Ovary (tissue), 9 donors: ENCODE measurements around the gene ANGPT4. TPM values are rescaled to one million over a fixed set of nuclear protein-coding genes. Genes with fewer than 3 reads are reported as not detected.

Experiments
- DNase-seq, 5 donors: peaks; one replicate each; pipeline ENCODE4 v3.0.0-alpha.2; 2019 to 2020
- H3K27ac ChIP-seq, 2 donors: fragments of 200-600 bp; one replicate each; pipeline versions ENCODE4 v1.5.1 to v1.8.0; 2019 to 2022
- H3K27me3 ChIP-seq: fragments of 200-600 bp; one replicate; pipeline ENCODE4 v1.8.0; 2022
- H3K36me3 ChIP-seq: fragments of 200-600 bp; sonication (generic); one replicate; pipeline ENCODE4 v1.5.1; 2019
- H3K4me1 ChIP-seq: one replicate; pipeline ENCODE4 v1.8.1; 2013; ENCODE audit warnings: mild to moderate bottlenecking, moderate library complexity; ENCODE audit not compliant: insufficient read depth
- H3K4me3 ChIP-seq: fragments of 200-600 bp; sonication (generic); one replicate; pipeline ENCODE4 v1.5.1; 2017
- H3K9me3 ChIP-seq, 2 donors: fragments of 200-600 bp in 1 of 2; sonication (generic) in 1 of 2; one replicate each; pipeline versions ENCODE4 v1.5.1 to v1.8.1; 2013 to 2019; ENCODE audit warnings: mild to moderate bottlenecking in 1 of 2, moderate library complexity in 1 of 2
- EP300 ChIP-seq: sonication (generic); formaldehyde crosslinking; IDR thresholded peaks from one replicate; pipeline ENCODE4 v1.6.1; 2017; ENCODE audit warnings: antibody characterized with exemption
- POLR2A ChIP-seq: fragments of 450-650 bp; IDR thresholded peaks from one replicate; pipeline ENCODE4 v1.6.1; 2017; ENCODE audit warnings: antibody characterized with exemption, mild to moderate bottlenecking, moderate library complexity
- WGBS, 3 donors: extraction: QIAGEN DNeasy Blood & Tissue Kit in 1 of 3; methylation state at CpG; one replicate each; pipeline versions ENCODE4 v1.1.5 to v1.1.7; 2013 to 2017; 5-methylcytosine and 5-hydroxymethylcytosine counted together
- intact Hi-C, 4 donors: fragments of 100-400 bp; cut with DNase I; formaldehyde crosslinking; loops; one replicate each; pipeline versions ENCODE4 v1.11.0 to v1.15.1; 2022 to 2023
- polyA plus RNA-seq, 2 donors: library from polyadenylated mRNA; stranded (reverse); fragments of 200-250 nt in 1 of 2; fragments of 350-450 nt in 1 of 2; fragmentation: Illumina TruSeq in 1 of 2; extraction: RNeasy Lipid Tissue Mini Kit (QIAGEN cat#74804) in 1 of 2; gene quantifications; one replicate each; pipeline ENCODE4 v1.2.3, GENCODE V29; 2013 to 2014
- total RNA-seq, 7 donors: library from RNA; depleted of rRNA in 2 of 7; stranded (reverse); fragments of >200 nt in 2 of 7; fragmentation: NEBNext Ultra II Directional in 3 of 7; extraction: Animal tissue kit (Norgen Biotek cat#: 25700) in 3 of 7; gene quantifications; one replicate each; pipeline versions ENCODE4 v1.1.0 to v1.2.4, GENCODE V29; 2016 to 2023
- TF ChIP-seq, protein P1 (sequence below), 3 donors: fragments of 450-650 bp in 2 of 3; fragments of 200-600 bp in 1 of 3; IDR thresholded peaks; one replicate each; pipeline versions ENCODE4 v1.5.1 to v1.8.0; 2016 to 2022; ENCODE audit warnings: antibody characterized with exemption in 3 of 3, mild to moderate bottlenecking in 1 of 3
- donor health status: DM: no; HTN: no; CAD: no; lungs with moderate emphysema.
- donor health status: DM: no; HTN: no; CAD: no.
- donor health status: Bipolar disorder and iron deficiency.
- donor health status: DM: yes; HTN: yes; CAD: no.
- donor health status: DM: no; HTN: no; CAD: no.
- donor health status: DM: yes; HTN: yes; CAD: no.

The ANGPT4 gene
- total and polyA plus RNA-seq, 9 donors = 0.58 to 10.7 (median 2.0) TPM

DNA sequence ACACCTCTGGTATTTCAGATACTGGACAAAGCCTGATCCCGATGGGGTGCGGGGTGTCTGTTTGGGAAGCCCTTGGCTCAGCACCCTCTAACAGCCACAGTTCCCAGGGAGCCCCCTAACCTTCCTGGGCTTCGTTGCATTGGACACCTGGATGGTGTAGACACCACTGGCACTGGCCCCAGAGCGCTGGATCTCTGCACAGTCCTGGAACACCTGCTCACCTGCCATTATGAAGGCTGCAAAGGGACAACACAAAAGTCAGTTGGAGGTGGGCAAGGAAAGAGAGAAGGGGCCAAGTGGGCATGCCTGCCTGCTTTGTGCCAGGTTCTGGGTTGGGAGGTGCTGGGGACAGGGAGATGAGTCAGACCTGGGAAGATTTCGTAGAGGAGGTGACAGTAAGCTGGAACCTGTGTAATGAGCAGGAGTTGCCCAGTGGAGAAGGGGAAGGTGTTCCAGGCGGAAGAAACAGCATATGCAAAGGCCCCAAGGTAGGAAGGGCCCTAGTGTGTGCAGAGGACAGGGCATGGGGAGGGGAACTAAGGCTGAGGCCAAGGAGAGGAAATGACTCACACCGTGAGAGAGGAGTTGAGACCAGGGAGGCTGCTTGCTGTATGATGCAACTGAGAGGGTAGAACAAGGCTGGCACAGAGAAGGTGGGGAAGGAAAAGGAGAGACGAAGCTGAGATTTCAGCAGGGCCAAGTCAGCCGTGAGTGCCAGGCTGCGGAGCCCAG lies 34.9 kb downstream of the ANGPT4 start:
- Histone ChIP-seq H3K4me3 (no peak overlapping the region), H3K27me3 (no peaks in the 10 kb centered on the region), H3K27ac (no peak overlapping the region), H3K4me1 (peaks cover 2% of the 10 kb centered on the region), H3K9me3 (no peaks in the 10 kb centered on the region), H3K36me3 (no peaks in the 10 kb centered on the region)
- WGBS, 3 donors = 77 to 86% (median 81%) methylated on average over 10 of the region's 10 CpGs
- TF ChIP-seq, protein P1, sequence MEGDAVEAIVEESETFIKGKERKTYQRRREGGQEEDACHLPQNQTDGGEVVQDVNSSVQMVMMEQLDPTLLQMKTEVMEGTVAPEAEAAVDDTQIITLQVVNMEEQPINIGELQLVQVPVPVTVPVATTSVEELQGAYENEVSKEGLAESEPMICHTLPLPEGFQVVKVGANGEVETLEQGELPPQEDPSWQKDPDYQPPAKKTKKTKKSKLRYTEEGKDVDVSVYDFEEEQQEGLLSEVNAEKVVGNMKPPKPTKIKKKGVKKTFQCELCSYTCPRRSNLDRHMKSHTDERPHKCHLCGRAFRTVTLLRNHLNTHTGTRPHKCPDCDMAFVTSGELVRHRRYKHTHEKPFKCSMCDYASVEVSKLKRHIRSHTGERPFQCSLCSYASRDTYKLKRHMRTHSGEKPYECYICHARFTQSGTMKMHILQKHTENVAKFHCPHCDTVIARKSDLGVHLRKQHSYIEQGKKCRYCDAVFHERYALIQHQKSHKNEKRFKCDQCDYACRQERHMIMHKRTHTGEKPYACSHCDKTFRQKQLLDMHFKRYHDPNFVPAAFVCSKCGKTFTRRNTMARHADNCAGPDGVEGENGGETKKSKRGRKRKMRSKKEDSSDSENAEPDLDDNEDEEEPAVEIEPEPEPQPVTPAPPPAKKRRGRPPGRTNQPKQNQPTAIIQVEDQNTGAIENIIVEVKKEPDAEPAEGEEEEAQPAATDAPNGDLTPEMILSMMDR (IDR thresholded peaks at IDR 0.05) = no peak
- TF ChIP-seq POLR2A (no peak), EP300 (no peak)
- DNase-seq = no peak
- intact Hi-C loops = loop anchor here in 2 of 4 donors (5.0 to 10.0 kb wide), 3 partner anchors 76 to 334 kb away; no protein-coding TSS in a partner anchor

DNA sequence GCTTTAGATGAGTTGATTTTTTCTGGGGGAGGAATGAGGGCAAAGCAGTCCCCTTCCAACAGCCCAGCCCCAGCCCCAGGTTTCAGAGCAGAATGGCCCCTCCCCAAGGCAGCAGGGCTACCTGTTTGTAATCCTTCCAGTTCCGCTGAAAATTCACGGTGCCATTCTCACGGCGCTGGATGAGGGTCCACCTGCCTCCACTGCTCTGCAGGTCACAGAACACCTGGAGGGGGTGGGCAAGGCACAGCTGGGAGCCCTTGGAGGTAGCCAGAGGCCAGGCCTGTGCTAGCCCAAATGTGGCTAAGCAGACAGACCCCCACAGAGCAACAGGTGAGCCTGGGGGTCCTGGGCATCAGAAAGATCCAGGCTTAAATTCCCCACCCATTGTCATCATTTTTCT lies 36.5 kb downstream of the ANGPT4 start:
- DNase-seq = no peak
- Histone ChIP-seq H3K27me3 (no peaks in the 10 kb centered on the region), H3K27ac (no peak overlapping the region), H3K4me1 (no peaks in the 10 kb centered on the region), H3K36me3 (no peaks in the 10 kb centered on the region), H3K4me3 (no peak overlapping the region), H3K9me3 (no peaks in the 10 kb centered on the region)
- no peak for TF ChIP-seq POLR2A
- TF ChIP-seq, protein P1 (IDR thresholded peaks at IDR 0.05) = no peak
- no peak for TF ChIP-seq EP300
- intact Hi-C loops = loop anchor here in 3 of 4 donors (5.0 to 10.0 kb wide), 4 partner anchors 75 to 335 kb away; no protein-coding TSS in a partner anchor
- 69 to 77% (median 70%) methylated on average over 4 of the region's 4 CpGs for WGBS, 3 donors

DNA sequence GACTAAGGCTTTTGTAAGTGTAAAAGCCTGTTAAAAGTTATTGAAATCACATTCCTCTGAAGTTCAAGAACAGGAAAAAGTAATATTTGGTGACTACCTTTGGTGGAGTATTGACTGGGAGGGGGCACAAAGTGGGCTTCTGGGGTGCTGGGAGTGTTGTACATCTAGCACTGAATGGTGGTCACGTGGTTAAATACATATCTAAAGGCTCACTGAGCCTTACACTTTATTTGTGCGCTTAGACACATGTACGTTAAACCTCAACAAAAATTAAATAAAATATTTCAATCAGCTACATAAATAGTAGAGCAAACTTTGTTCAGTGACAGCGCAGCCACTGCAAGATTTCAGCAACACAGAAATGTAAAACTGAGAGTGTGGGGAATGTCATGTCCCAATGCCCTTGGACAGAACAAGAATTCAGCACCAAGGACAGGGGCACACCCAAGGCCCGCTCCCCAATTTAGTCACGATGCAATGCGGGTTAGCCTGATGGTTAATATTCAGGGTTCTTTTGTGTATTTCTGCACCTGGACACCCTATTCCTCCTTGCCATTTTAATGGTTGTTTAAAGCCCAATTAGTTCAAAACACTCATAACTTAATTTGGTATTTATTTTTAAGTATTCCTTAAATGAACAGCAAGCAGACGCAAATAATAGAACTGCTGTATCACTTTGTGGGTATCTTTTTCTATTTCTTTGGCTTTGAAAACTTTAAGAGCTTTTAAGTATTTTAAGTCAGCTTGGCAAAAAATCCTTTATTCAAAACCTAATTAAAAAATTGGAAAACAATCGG lies 37.4 kb downstream of the ANGPT4 start:
- no peaks in the 10 kb centered on the region for H3K4me1 ChIP-seq
- WGBS, 3 donors = 49 to 53% (median 51%) methylated on average over 9 of the region's 9 CpGs
- no peak overlapping the region for H3K4me3 ChIP-seq
- no peaks in the 10 kb centered on the region for H3K9me3 ChIP-seq
- H3K27ac ChIP-seq = no peak overlapping the region
- no peak for DNase-seq
- TF ChIP-seq, protein P1 (IDR thresholded peaks at IDR 0.05) = no peak
- intact Hi-C loops = loop anchor here in 1 of 4 donors (10.0 kb wide), 1 partner anchor 76 kb away; no protein-coding TSS in a partner anchor
- no peaks in the 10 kb centered on the region for H3K36me3 ChIP-seq
- no peaks in the 10 kb centered on the region for H3K27me3 ChIP-seq

DNA sequence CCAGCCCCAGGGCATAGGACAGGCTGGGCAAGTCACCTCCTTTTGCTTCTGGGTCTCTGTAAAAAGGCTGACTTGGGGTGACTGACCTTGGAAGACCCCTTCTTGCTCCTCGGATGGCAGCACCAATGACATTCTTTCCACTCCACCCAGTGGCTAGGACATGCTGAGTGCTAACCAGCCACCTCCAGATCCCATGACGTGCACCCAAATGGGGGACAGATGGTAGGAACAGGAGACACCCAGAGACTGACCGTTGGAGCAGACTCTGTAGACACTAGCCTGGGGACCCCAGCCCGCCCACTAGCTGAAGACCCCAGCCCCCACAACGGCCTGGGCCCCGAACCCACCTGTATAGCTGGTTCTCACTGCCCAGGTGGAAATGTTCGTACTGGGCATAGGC lies 38.3 kb downstream of the ANGPT4 start:
- no peaks in the 10 kb centered on the region for H3K9me3 ChIP-seq
- no peak for TF ChIP-seq POLR2A
- TF ChIP-seq, protein P1 (IDR thresholded peaks at IDR 0.05) = no peak
- TF ChIP-seq EP300 = no peak
- no peak for DNase-seq
- WGBS, 3 donors = 84 to 89% (median 85%) methylated on average over 7 of the region's 7 CpGs
- H3K4me1 ChIP-seq = no peaks in the 10 kb centered on the region
- H3K27me3 ChIP-seq = no peaks in the 10 kb centered on the region
- intact Hi-C loops = loop anchor here in 1 of 4 donors (10.0 kb wide), 1 partner anchor 77 kb away; no protein-coding TSS in a partner anchor
- no peak overlapping the region for H3K4me3 ChIP-seq
- no peaks in the 10 kb centered on the region for H3K36me3 ChIP-seq
- no peak overlapping the region for H3K27ac ChIP-seq
